BJ (cell line): ENCODE data around the gene GPR132. TPM values are rescaled to one million over a fixed set of nuclear protein-coding genes. Genes with fewer than 3 reads are reported as not detected.
"Not testable (repeated sequence)": the region's sequence is repeated elsewhere in the genome, so short reads cannot be mapped to it uniquely, and the experiment has no call there.

ENCODE experiments used
- CTCF ChIA-PET: fragments of 350-600 bp; formaldehyde crosslinking; extraction: SDS; loops from one replicate; lab custom pipeline; 2021; ENCODE audit warnings: antibody characterized with exemption, inconsistent platforms; lab: Yijun Ruan, JAX
- POLR2A ChIA-PET: fragments of 300-600 bp; sonication (Branson Sonifier 250); formaldehyde crosslinking; extraction: SDS; loops from one replicate; lab custom pipeline; 2021; ENCODE audit warnings: antibody characterized with exemption; lab: Charles Lee
- DNase-seq: peaks from one replicate; pipeline ENCODE4 v3.0.0-alpha.2; 2011; ENCODE audit warnings: low read depth
- H3K27me3 ChIP-seq: 2 replicates; pipeline ENCODE4 v1.6.0; 2011; ENCODE audit warnings: low read length; ENCODE audit not compliant: control insufficient read depth, insufficient read depth
- H3K36me3 ChIP-seq: 2 replicates; pipeline ENCODE4 v1.5.1; 2011; ENCODE audit warnings: low read length; ENCODE audit not compliant: control insufficient read depth, insufficient read depth
- H3K4me3 ChIP-seq: 2 replicates; pipeline ENCODE4 v1.5.1; 2011; ENCODE audit warnings: low read depth, mild to moderate bottlenecking, control low read depth, low read length
- CTCF ChIP-seq: IDR thresholded peaks from 2 replicates; pipeline ENCODE4 v1.5.1; 2011; ENCODE audit warnings: low read depth, mild to moderate bottlenecking, control low read depth, inconsistent platforms, low read length, moderate library complexity; ENCODE audit not compliant: insufficient read depth
- polyA plus RNA-seq: library from polyadenylated mRNA; depleted of rRNA; stranded (reverse); fragments of >200 nt; gene quantifications from 2 replicates; pipeline ENCODE4 v1.2.3, GENCODE V29; 2011

The GPR132 gene
- polyA plus RNA-seq, 1 experiment = 0.13 TPM

GRCh38 chr14:105064721-105065143 is 498 bp downstream of the GPR132 start:
- Histone ChIP-seq H3K4me3 (no peak overlapping the region), H3K27me3 (no peaks in the 10 kb centered on the region; the same call in 1 of the 2 replicates), H3K36me3 (no peaks in the 10 kb centered on the region)
- ChIA-PET CTCF (interaction anchor here (1.5 to 3.6 kb wide), 2 partner anchors 19 to 26 kb away, joined by 6 to 19 read pairs; no protein-coding TSS in a partner anchor), POLR2A (no interaction called here)
- no peak for TF ChIP-seq CTCF
- DNase-seq = no peak

DNA sequence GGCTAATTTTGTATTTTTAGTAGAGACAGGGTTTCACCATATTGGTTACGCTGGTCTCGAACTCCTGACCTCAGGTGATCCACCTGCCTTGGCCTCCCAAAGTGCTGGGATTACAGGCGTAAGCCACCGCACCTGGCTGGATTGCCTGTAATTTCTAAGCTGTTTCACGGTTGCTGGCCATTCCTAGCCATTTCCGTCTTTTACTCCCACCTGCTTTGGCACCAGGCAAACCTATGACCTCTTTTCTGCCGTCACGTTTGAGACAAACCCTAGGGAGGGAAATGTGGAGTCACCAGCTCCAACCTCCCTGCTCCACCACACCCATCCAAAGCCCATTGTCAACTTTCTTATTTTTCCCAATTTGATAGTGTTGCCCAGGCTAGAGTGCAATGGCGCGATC is 1.2 kb downstream of the GPR132 start:
- ChIA-PET CTCF (interaction anchor here (0.7 to 3.6 kb wide), 2 partner anchors 18 to 125 kb away, joined by 3 to 19 read pairs; no protein-coding TSS in a partner anchor), POLR2A (no interaction called here)
- no peak for TF ChIP-seq CTCF
- Histone ChIP-seq H3K27me3 (no peaks in the 10 kb centered on the region; the same call in 1 of the 2 replicates), H3K36me3 (no peaks in the 10 kb centered on the region), H3K4me3 (no peak overlapping the region)
- DNase-seq = no peak

- DNase-seq, H3K4me3 ChIP-seq, POLR2A ChIA-PET, H3K27me3 ChIP-seq, H3K36me3 ChIP-seq: not testable (repeated sequence)
- CTCF ChIA-PET = interaction anchor here (0.7 to 3.6 kb wide), 2 partner anchors 18 to 125 kb away, joined by 3 to 19 read pairs; no protein-coding TSS in a partner anchor
Measured at GRCh38 chr14:105063506-105063905, 1.7 kb downstream of the GPR132 start.

DNA sequence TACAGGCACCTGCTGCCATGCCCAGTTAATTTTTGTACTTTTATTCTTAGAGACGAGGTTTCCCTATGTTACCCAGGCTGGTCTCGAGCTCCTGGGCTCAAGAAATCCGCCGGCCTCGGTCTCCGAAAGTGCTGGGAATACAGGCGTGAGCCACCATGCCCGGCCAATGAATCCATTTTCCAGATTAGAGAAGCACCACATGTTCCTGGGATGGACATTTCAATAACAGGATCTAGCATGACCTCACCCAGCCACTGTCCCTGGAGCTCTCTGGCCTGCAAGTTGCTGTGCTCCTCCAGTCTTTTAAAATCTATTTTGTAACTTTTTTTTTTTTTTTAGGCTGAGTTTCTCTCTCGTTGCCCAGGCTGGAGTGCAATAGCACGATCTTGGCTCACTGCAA is 2.2 kb downstream of the GPR132 start:
- ChIA-PET CTCF (interaction anchor here (3.6 kb wide), 1 partner anchor 17 kb away, joined by 19 read pairs; no protein-coding TSS in a partner anchor), POLR2A (no interaction called here)
- Histone ChIP-seq H3K27me3 (no peaks in the 10 kb centered on the region; the same call in 1 of the 2 replicates), H3K36me3 (no peaks in the 10 kb centered on the region), H3K4me3 (no peak overlapping the region)
- no peak for TF ChIP-seq CTCF
- no peak for DNase-seq

DNA sequence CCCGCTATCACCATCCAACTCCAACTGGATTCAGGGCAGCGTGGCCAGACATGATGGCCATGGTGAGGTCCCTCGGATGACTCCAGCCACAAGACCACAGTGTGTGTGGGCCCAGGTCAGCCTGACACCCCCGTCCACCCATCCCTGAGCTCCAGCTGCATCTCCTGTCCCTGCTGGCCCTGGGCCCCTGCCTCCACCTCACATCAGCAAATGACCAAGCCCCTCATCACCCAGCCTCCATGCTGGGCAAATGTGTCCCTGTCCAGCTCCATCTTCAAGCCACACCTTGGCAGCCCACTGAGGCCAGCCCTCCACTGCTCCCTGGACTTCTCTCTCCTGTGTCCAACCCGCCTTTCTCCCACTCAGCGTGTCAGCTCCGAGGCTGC is 3.2 kb downstream of the GPR132 start:
- CTCF ChIA-PET = no interaction called here
- Histone ChIP-seq H3K36me3 (no peaks in the 10 kb centered on the region), H3K4me3 (no peak overlapping the region), H3K27me3 (no peaks in the 10 kb centered on the region; the same call in 1 of the 2 replicates)
- POLR2A ChIA-PET = no interaction called here
- no peak for DNase-seq
- TF ChIP-seq CTCF = no peak
